AG09319 (cell line): ENCODE results near the gene P3H3.

Source experiments
- DNase-seq: peaks from one replicate; pipeline ENCODE4 v3.0.0-alpha.2; 2010; ENCODE audit warnings: low read depth; ENCODE audit errors: extremely low read depth
- TF ChIP-seq, protein P1 (sequence below): IDR thresholded peaks from 2 replicates; pipeline ENCODE4 v1.5.1; 2011; ENCODE audit warnings: low read depth, mild to moderate bottlenecking, inconsistent platforms, low read length, moderate library complexity

Gene P3H3

DNA sequence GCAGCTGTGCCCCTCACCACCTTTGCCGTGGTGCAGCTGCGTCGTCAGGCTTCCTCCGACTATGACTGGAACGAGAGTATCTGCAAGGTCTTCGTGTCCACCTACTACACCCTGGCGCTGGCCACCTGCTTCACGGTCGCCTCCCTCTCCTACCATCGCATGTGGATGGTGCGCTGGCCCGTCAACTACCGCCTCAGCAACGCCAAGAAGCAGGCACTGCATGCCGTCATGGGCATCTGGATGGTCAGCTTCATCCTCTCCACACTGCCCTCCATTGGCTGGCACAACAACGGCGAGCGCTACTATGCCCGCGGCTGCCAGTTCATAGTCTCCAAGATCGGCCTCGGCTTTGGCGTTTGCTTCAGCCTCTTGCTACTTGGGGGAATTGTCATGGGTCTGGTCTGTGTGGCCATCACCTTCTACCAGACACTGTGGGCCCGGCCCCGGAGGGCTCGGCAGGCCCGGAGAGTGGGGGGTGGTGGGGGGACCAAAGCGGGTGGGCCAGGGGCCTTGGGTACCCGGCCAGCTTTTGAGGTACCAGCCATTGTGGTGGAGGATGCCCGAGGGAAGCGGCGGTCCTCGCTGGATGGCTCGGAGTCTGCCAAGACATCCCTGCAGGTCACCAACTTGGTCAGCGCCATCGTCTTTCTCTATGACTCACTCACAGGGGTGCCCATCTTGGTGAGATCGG is 4.0 kb upstream of the P3H3 start:
- TF ChIP-seq, protein P1, sequence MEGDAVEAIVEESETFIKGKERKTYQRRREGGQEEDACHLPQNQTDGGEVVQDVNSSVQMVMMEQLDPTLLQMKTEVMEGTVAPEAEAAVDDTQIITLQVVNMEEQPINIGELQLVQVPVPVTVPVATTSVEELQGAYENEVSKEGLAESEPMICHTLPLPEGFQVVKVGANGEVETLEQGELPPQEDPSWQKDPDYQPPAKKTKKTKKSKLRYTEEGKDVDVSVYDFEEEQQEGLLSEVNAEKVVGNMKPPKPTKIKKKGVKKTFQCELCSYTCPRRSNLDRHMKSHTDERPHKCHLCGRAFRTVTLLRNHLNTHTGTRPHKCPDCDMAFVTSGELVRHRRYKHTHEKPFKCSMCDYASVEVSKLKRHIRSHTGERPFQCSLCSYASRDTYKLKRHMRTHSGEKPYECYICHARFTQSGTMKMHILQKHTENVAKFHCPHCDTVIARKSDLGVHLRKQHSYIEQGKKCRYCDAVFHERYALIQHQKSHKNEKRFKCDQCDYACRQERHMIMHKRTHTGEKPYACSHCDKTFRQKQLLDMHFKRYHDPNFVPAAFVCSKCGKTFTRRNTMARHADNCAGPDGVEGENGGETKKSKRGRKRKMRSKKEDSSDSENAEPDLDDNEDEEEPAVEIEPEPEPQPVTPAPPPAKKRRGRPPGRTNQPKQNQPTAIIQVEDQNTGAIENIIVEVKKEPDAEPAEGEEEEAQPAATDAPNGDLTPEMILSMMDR, result no peak
- no peak for DNase-seq

DNA sequence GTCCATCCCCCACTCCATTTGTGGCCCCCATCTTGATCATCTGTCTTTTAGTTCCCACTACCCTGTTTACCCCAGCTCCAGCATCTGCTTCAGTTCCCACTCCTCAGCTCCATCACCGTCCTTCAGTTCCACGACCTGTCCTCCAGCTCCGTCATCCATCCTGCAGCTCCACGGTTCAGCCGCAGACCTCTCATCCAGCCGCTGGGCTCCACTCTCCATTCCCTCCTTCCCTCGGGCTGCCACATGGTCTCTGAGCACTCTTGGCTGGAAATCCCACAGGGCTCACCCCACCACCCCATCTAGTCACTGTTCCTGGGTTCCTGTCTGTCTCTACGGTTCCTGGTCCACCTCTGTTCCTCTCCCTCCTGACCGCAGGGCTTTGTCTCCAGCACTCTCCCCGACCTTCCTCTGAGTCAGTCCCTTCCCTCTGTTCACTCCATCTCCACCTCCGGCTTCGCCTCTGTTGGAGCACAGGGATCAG is 3.3 kb upstream of the P3H3 start:
- TF ChIP-seq, protein P1, result no peak
- DNase-seq, result no peak

DNA sequence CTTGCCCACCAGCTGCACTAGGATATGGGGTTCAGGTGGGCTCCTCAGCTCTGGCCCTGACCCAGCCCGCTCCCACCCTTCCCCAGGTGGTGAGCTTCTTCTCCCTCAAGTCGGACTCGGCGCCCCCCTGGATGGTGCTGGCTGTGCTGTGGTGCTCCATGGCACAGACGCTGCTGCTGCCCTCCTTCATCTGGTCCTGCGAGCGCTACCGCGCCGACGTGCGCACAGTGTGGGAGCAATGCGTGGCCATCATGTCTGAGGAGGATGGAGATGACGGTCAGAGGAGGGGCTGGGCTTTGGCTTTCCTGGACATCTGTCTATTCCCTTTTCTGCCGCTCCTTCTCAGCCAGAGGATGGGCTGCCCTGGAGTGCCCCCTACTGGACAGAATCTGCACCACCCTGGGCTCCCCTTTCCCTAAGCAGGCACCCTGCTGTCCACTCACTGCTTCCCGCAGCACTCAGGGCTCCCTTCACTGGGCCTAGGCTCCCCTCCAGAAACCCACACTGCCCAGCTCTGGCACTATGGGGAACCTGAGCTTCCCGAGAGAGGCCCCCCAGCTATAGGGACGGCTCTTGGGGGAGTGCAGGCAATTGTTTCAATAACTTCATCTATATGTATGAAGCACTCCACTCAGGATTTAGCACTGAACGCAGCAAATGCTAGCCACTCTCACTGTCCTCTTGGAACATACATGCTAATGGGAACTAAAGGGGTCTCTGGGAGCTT is 2.6 kb upstream of the P3H3 start:
- TF ChIP-seq, protein P1, result peak; percentile 94
- DNase-seq, result peak; percentile 60

DNA sequence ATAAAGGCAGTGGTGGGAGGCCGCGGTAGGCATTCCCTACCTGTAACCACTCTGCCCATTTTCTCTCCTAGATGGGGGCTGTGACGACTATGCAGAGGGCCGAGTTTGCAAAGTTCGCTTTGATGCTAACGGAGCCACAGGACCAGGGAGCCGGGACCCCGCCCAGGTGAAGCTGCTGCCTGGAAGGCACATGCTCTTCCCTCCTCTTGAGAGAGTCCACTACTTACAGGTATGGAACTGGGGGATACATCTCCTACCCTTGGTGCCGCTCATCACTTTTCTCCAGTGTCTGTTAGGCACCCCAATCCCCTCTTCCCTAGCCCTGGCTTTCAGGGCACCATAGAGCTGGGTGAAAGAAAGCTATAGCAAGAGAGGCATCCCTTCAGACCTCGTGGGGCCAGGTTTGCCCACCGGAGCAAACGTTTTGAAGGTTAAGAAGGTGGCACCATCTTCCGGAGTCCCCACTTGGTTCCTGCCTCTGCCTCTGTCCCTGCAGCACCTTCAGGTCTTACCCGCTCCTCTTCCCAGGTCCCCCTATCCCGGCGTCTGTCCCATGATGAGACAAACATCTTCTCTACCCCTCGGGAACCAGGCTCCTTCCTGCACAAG is 2.0 kb upstream of the P3H3 start:
- DNase-seq, result no peak
- TF ChIP-seq, protein P1, result no peak

DNA sequence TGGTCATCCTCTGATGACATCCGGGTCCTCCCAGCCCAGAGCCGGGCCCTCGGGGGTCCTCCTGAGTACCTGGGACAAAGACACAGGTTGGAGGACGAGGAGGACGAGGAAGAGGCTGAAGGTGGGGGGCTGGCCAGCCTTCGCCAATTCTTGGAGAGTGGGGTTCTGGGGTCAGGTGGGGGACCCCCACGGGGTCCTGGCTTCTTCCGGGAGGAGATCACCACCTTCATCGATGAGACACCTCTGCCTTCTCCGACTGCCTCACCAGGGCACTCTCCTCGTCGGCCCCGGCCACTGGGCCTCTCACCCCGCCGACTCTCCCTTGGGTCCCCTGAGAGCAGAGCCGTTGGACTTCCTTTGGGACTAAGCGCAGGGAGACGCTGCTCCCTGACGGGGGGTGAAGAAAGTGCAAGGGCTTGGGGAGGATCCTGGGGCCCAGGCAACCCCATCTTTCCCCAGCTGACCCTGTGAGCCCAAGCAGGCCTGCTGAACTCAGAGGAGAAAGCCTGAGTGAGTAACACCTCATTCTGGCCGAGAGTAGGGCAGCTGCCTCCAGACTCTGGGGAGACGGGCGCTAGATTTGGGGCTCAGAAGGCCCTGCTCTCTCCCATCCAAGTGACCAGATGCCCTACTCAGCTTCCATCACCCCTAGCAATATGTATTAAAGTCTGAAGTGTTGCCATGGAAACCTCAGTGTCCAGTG is 1.3 kb upstream of the P3H3 start:
- DNase-seq, result no peak
- TF ChIP-seq, protein P1, result no peak

DNA sequence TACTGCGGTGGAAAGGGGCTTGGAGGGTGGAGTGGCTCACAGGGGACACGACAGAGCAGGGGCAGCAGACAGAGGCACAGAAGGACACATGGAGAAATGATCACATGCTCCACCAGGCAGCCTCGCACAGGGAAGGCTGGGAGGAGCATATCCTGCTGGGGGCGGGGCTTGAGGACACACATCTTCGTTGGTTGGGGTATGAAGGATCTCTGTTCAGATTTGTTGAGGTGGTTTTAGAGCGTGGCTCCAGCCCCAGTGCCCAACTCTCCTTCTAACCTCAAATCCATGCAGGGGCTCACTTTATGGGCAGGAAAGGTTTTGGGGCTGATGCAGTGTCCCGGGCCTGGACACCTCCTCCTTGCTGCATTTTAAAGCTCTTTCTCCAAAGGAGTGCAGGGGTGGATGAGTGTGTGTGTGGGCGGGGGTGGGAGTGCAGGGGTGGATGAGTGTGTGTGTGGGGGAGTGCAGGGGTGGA is 733 bp upstream of the P3H3 start:
- TF ChIP-seq, protein P1, result no peak
- DNase-seq, result peak; percentile 35
